HG02571 (cell line): ENCODE results near the gene SLC16A13.
"Not testable (repeated sequence)": the region's sequence is repeated elsewhere in the genome, so short reads cannot be mapped to it uniquely, and the experiment has no call there.

Source experiments
- ATAC-seq: cut with Tn5 transposase; IDR thresholded peaks from one replicate; pipeline ENCODE4 v1.9.1; 2021; ENCODE audit warnings: mild to moderate bottlenecking, moderate library complexity; ENCODE audit not compliant: unreplicated experiment

The SLC16A13 gene

DNA sequence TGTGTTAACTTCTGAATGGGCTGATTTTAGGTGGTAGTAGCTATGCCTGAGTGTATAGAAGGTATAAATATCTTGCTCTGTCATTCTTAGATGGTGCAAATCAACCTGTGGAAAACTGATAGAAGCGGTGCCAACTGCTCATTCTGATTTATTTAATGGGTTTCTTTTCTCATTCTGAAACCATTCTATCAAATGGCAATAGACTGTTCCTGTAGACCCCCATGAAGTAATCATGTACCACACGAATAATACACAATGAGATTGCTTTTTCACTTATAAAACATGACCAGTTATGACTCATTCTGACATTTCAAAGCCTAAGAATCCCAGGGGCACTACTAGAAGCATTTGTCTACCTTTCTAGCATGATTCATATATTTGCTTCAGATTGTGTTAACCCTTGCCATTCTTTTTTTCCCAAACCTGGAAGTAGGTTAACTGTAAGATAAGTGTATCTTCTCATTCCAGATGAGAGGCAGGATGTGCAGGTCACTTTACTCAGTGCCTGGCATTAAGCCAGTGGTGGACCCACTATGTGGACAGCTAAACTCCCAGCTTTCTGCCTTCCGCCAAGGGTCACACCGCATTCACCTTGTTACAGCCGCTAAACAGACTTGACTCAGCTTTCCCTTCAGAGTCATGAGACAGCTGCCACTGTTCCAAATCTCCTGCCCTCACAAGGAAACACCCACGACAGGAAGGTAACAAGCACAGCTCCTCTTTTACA lies 24.5 kb downstream of the SLC16A13 start:
- no peak for ATAC-seq

DNA sequence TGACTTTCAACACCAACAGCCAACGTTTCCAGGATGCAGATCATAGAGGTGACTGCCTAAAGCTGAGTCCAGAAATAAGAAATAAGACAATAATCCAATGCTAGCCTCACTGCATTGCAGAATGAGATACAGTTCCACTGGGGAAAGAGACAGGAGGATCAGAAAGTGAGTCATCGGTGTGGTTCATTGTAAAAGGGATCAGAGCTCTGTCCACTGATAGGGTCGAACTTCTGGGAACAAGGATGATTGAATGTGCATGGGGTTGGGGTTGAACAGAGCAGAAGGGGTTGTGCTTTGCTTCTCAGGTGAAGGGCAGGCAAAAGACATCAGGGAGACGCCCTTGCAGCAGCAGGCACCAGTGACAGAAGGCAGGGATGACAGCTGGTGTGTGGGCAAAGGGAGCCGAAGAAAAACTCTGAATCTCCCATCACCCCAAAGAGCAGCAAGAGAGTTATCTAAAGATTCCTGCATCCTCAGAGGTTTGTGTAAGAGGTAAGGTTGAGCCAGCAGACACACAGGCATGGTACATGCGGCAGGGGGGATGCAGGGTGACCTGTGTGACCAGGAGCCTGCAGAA lies 27.8 kb downstream of the SLC16A13 start:
- ATAC-seq: no peak

DNA sequence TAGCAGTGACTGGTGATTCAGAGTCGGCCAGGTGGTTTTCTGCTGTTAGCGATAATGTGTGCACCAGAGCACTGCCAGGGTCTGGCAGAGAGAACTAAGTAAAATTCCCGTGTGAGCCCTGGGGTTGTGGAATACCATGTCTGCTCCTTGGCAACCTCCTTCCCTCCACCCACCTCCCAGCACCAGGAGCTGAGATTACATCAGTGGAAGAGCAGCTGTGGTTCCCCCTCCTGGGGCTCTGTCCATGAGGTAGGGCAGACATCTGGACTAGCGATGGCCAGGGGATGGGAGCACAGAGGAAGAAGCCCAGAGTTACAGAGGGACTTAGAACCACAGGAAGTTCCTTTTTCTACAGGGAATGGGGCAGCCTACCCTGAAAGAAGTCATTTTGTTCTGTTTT lies 28.4 kb downstream of the SLC16A13 start:
- ATAC-seq: no peak

DNA sequence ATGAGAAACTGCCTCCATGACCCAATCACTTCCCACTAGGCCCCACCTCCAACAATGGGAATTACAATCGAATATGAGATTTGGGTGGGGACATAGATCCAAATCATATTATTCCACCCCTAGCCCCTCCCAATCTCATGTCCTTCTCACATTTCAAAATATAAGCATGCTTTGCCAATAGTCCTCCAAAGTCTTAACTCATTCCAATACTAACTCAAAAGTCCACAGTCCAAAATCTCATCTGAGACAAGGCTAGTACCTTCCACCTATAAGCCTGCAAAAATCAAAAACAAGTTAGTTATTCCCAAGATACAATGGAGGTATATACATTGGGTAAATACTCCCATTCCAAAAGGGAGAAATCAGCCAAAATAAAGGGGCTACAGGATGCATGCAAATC lies 31.4 kb downstream of the SLC16A13 start:
- no peak for ATAC-seq

DNA sequence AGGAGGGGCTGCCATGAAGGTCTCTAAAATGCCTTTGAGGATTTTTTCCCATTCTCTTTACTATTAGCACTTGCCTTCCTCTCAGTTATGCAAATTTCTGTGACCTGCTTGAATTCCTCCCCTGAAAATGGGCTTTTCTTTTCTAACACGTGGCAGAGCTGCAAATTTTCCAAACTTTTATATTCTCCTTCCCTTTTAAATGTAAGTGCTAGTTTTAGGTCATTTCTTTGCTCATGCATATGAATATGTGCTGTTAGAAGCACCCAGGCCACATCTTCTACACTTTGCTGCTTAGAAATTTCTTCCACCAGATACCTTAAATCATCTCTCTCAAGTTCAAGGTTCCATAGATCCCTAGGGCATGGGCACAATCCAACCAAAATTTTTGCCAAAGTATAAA lies 32.5 kb downstream of the SLC16A13 start:
- no peak for ATAC-seq

DNA sequence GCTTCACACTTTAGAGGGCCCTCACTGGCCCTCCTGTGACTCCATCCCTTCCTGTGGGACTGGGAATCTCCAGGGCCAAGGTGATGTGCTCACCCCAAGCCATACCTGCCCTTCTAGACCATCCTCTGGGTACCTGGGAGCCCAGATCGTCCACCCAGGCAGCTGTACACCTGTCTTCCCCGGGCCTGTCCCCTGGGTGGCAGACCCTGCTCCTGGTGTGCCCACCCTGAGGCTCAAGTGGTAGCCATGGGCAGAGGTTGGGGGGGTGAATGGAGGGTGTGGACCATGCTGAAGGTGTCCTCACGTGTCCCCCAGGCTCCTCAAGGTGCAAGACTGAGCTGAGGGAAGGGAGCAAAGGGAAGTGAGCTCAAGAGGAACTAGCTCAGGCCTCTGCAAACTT lies 34.9 kb downstream of the SLC16A13 start:
- ATAC-seq: no peak

DNA sequence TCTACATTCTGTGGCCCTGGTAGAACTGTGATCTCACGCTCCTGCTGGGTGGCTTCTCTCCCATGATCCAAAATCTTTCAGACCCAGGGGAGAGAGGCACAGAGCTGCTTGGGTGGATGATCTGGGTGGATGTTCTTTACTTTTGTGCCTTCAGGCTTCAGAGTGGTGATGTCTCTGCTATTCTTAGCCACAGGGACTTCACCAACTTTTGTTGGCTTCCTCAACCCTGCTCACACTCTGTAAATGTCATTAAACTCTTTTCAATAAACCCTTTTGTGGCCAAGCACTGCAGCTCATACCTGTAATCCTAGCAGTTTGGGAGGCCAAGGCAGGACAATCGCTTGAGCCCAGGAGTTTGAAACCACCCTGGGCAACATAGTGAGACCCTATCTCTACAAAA lies 36.6 kb downstream of the SLC16A13 start:
- no peak for ATAC-seq

DNA sequence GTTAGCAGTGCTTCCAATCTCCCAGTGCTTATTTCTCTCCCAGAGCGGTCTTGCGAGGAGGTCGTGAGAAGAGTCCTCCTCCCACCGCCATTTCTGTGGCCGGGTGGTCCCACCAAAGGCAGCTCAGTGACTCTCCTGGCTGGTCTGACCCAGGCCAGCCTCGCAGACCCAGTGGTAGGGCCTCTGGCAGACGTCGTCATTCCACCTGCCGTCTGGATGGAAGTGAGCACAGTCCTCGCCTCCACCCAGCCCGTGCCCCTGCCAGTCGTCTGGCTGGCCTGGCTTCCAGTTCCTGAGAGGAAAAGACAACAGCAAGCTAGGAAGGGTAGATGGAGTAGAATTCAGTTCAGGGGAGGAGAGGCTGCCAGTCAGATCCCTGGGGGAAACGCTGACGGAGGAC lies 39.1 kb downstream of the SLC16A13 start:
- ATAC-seq: no peak

DNA sequence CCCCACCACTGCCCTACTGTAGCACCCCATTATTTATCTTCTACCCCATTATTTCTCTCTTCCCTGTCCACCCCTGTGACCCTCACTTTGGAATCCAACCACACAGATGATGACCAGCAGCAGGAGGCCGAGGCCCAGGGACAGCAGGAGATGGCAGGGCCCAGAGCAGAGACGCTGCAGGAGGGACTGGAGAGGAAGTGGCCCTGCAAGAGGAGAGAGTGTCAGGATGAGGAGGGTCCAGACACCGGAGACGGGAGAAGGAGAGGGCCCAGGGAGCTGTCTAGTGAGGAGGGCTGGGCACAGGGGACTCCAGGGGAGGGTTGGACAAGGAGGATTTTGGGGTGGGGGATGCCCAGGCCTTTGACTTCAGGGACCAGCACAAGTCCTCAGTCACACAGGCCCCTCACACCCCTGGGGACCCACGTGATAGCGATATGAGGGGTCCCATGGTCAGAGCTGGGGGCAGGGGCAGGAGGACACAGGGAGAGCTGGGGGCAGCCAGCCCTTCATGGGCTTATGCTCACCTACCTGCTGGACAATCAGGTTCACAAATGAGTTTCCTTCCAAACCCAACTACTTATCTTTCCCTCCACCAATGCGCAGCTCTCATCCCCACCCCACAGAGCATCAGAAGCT lies 42.2 kb downstream of the SLC16A13 start:
- no peak for ATAC-seq

DNA sequence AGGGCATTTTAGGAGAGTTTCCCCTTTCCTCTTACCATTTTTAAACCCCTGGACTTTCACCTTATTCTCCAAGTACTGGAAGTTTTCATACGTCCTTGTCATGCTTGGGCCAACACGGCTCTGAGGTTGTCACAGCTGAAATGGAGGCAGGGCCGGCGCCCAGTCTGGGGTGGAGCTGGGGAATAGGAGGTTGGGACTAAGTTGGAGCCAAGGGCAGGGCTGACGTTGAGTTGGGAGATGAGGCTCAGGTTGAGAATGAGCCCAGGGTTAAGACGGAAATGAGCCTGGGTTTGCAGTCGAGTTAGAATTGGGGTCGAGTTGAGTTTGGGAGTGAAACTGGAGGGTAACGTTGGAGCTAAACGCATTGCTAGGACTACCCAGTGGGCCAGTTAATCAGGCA lies 42.9 kb downstream of the SLC16A13 start:
- no peak for ATAC-seq

DNA sequence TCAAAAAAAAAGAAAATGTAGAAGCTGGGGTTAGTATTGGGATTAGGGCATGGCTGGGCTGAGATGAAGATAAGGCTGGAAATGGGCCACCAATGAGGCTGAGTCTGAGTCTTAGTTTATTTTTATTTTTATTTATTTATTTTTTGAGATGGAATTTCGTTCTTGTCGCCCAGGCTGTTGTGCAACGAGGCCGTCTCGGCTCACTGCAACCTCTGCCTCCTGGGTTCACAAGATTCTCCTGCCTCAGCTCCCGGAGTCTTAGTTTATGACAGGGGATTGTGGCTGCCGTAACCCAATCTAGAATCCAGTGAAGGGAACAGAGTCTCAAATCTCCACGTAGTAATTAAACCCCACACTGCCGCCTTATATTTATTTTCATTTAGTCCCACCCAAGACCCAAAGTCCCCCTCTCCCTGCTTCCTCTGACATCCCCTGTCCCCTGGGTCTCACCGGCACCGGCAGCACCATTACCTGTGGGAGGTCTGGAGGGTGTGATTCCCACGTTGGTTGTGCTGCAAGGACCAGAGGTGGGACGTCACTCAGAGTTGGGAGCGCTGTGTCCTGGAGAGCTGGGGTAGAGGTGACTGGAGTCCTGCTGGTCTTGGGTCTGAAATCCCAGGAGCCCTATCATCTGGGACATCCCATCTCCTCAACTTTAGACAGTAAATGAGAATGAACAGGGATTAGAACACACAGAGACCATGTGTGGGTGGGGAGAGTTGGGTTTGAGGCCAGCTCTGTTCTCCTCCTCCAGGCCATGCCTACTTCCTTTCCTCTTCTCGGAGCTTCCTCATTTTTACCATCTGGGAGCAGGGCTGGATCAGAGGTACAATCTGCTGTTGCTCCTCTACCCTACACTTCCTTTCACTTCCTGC lies 44.0 kb downstream of the SLC16A13 start, which contains the start of gene CLEC10A:
TSS of gene CLEC10A (minus strand) at position 671 of the 875 bp plus-strand sequence. CDS start 1,439 bp downstream, outside the sequence.
- ATAC-seq: no peak

DNA sequence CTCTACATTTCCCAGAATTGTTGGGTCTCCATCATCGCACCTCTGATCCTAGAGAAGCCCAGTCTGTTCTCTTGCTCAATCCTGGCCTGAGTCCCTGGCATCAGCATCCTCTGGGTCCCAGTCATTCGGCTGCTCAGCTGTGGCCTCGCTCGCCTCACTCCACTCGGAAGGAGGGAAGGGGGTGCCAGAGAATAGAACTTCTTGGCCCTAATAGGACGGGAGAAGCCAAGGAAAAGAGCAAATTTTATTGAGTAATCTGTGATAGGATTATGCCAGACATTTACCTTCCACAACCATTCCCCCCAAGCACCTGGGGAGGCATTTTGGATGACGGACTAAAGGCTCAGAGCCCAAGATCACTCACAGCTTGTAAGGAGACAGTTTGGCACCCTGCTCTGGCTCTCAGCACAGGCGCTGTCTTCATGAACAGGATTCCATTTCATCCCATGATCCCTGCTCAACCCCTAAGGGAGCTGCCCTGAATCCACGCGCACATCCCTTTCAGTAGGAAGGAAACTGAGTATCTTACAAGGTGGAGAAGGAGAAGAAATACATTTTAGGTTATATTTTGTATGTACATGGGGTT lies 44.7 kb downstream of the SLC16A13 start:
- ATAC-seq: no peak

DNA sequence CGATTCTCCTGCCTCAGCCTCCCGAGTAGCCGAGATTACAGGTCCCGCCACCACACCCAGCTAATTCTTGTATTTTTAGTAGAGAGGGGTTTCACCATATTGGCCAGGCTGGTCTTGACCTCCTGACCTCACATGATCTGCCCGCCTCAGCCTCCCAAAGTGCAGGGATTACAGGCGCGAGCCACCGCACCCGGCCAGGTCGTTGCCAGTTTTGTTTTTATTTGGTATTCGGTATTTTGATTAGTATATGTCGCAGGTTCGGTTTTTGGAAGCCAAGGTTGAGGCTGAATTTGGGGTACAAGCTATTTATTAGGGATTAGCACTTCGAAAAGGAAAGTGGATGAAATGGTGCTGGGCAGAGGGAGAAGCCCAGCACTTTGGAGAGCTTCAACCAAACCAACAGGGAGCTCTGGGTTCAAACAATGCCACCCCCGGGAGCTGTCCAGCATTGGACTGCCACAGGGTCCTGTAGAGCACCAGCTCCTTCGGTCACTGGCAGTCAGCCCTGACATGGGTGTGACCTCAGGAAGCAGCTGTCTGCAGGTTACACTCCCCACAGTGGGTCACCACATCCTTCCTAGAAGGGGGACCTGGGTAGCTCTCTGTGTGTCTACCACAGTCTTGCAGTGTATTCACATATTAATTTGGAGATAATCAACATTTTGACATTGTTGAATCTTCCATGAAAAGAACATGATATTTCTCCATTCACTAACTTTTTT lies 45.7 kb downstream of the SLC16A13 start:
- ATAC-seq: no peak

DNA sequence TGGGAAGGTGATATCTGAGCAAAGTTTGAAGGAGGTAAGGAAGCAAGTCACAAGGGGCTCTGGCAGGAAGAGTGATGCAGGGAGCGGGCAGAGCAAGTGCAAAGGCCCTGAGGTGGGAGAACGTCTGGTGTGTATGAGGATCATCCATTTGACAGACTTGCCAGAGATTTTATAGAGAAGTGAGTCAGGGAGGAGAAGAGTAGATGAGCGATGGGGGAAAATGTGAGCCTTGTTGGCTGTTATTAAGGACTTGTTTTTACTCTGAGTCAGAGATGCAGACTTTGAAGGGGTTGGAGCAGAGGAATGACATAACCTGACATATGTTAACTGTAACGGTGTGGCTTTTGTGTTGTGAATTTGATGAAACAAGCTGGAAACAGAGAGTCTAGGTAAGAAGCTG lies 47.8 kb downstream of the SLC16A13 start:
- no peak for ATAC-seq

DNA sequence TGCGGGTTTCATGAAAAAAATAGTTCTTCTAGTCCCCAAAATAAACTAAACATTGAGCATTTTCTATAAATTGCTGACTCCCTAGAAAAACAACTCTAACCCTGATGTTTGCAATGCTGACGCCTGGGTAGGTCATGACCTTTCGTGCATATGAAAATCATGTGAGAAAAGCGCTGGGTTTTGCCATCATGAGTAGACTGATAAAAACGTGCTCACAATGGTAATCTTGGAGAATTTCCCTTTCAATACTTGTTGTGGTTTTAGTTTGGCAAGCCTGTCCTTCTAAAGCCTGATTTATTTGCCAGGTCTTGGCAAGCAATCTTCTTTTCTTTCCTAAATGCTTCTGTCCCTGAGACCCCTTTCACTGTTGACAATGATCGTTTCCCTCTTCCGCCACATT lies 48.3 kb downstream of the SLC16A13 start:
- ATAC-seq: no peak

DNA sequence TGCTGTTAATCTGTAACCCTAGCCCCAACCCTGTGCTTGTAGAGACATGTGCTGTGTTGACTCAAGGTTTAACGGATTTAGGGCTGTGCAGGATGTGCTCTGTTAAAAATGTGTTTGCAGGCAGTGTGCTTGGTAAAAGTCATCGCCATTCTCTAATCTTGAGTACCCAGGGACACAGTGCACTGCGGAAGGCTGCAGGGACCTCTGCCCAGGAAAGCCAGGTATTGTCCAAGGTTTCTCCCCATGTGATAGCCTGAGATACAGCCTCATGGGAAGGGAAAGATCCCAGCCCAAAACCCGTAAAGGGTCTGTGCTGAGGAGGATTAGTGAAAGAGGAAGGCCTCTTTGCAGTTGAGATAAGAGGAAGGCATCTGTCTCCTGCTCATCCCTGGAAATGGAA lies 52.6 kb downstream of the SLC16A13 start:
- not testable (repeated sequence) for ATAC-seq

DNA sequence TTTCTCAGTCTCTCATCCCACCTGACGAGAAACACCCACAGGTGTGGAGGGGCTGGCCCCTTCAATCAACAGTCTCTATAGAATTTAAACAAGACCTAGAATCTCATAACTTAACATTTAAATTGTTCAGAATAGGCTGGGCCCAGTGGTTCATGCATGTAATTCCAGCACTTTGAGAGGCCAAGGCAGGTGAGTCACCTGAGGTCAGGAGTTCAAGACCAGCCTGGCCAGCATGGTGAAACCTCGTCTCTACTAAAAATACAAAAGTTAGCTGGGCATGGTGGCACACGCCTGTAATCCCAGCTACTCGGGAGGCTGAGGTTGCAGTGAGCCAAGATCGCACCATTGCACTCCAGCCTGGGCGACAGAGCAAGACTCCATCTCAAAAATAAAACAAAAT lies 53.8 kb downstream of the SLC16A13 start:
- not testable (repeated sequence) for ATAC-seq
